ENCODE data around the gene PRDM16. TPM values are rescaled to one million over a fixed set of nuclear protein-coding genes. Genes with fewer than 3 reads are reported as not detected.

PRDM16 gene
- total and polyA plus RNA-seq, 2 of the 8 experiments (the other 6 are each of a cell fraction or from before 2014, with no cell fraction given), result 0.39 to 0.43 TPM

- TF ChIP-seq BCL11A (IDR thresholded peaks at IDR 0.05; ENCODE audit: low read depth in 2 of 2, low read length in 2 of 2), result no peak
- no peak for TF ChIP-seq TEAD4 (IDR thresholded peaks at IDR 0.05; ENCODE audit: low read depth, low read length)
These were observed 45.0 kb upstream of the PRDM16 start (continued) for GRCh38 chr1:3024019-3024418.

Measured in H1 (cell line).